NB4 (cell line): ENCODE data around the gene UBE2F.

Source experiments
- DNase-seq: peaks from one replicate; pipeline ENCODE4 v3.0.0; 2010; ENCODE audit warnings: low read depth
- H3K4me3 ChIP-seq: one replicate; pipeline ENCODE4 v1.5.1; 2011; ENCODE audit warnings: mild to moderate bottlenecking, low read depth, low read length, moderate library complexity
- CTCF ChIP-seq: IDR thresholded peaks from one replicate; pipeline ENCODE4 v1.5.1; 2012; ENCODE audit warnings: low read depth, low read length
- MAX ChIP-seq: IDR thresholded peaks from 2 replicates; pipeline ENCODE4 v1.6.1; 2011; ENCODE audit warnings: low read depth, low read length
- MYC ChIP-seq: IDR thresholded peaks from 2 replicates; pipeline ENCODE4 v1.6.1; 2011; ENCODE audit warnings: low read depth, low read length
- POLR2A ChIP-seq: IDR thresholded peaks from 2 replicates; pipeline ENCODE4 v1.6.1; 2011; ENCODE audit warnings: mild to moderate bottlenecking; ENCODE audit not compliant: insufficient read length; ENCODE audit errors: extremely low read depth

The UBE2F gene

GRCh38 chr2:238091436-238092060 lies 124.7 kb downstream of the UBE2F start:
- DNase-seq: no peak
- no peak overlapping the region for H3K4me3 ChIP-seq
- no peak for TF ChIP-seq CTCF
- no peak for TF ChIP-seq MAX
- no peak for TF ChIP-seq MYC
- TF ChIP-seq POLR2A: no peak
